Mucosa of descending colon (tissue), 3 donors: ENCODE measurements around the gene ACKR2. TPM values are rescaled to one million over a fixed set of nuclear protein-coding genes. Genes with fewer than 3 reads are reported as not detected.

Experiments used
- ATAC-seq: fragments of 200-7000 bp; cut with Tn5 transposase; one replicate; pipeline ENCODE4 v1.9.1; 2020; ENCODE audit warnings: mild to moderate bottlenecking, moderate library complexity
- DNase-seq, 3 donors: peaks; one replicate each; pipeline ENCODE4 v3.0.0-alpha.2; 2020
- H3K36me3 ChIP-seq: fragments of 200-600 bp; one replicate; pipeline ENCODE4 v1.8.0; 2021; ENCODE audit warnings: low read depth, mild to moderate bottlenecking
- H3K4me1 ChIP-seq: fragments of 200-600 bp; one replicate; pipeline ENCODE4 v1.8.0; 2021; ENCODE audit warnings: low read depth, mild to moderate bottlenecking
- H3K4me3 ChIP-seq: fragments of 200-600 bp; one replicate; pipeline ENCODE4 v1.8.0; 2021; ENCODE audit warnings: mild to moderate bottlenecking
- H3K9me3 ChIP-seq: fragments of 200-600 bp; one replicate; pipeline ENCODE4 v1.8.0; 2021; ENCODE audit warnings: mild to moderate bottlenecking
- CTCF ChIP-seq: fragments of 200-600 bp; IDR thresholded peaks from one replicate; pipeline ENCODE4 v1.8.0; 2022; ENCODE audit warnings: antibody characterized with exemption, mild to moderate bottlenecking
- intact Hi-C, 2 donors: fragments of 100-400 bp; cut with DNase I in 1 of 2; cut with micrococcal nuclease in 1 of 2; formaldehyde crosslinking; loops; one replicate each; pipeline versions ENCODE4 v1.11.0 to v1.11.1; 2022; cut with DNase I, micrococcal nuclease
- total RNA-seq, 3 donors: library from RNA; stranded (reverse); fragmentation: NEBNext Ultra II Directional in 2 of 3; extraction: Animal tissue kit (Norgen Biotek cat#: 25700) in 2 of 3; gene quantifications; one replicate each; pipeline versions ENCODE4 v1.2.1 to v1.2.4, GENCODE V29; 2021 to 2023
- donor health status: DM: no; HTN: no; CAD: no; lungs with moderate emphysema.
- donor health status: DM: no; HTN: no; CAD: no.
- donor health status: DM: no; HTN: yes; CAD: no.

ACKR2 gene
- total RNA-seq, 3 donors from 2014 or later: 4.7 to 13.1 (median 10.4) TPM

DNA sequence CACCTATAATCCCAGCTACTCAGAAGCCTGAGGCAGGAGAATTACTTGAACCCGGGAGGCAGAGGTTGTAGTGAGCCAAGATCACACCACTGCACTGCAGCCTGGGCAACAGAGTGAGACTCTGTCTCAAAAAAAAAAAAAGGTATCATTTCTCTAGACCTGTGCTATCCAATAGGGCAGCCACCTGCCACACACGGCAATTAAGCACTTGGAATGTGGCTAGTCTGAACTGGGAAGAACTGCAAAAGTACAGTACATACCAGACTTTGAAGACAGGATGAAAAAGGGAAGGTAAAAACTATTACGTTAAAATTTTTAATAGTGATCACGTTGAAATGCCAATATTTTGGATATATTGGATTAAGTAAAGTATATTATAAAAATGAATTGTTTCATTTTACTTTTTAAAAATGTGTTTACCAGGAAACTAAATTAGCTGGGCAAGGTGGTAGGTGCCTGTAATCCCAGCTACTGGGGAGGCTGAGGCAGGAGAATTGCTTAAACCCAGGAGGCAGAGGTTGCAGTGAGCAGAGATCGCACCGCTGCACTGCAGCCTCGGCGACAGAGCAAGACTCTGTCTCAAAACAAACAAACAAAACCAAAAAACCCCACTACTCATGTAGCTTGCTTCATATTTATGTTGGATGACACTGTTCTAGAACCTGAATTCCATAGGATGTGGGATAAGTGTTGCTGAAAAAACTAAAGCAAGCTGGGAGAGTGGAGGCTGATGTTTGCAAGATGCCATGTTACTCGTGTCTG, 64.2 kb downstream of the ACKR2 start:
- H3K4me3 ChIP-seq: no peak overlapping the region
- H3K4me1 ChIP-seq: no peaks in the 10 kb centered on the region
- DNase-seq (no peak), ATAC-seq (no peak)
- no peak for TF ChIP-seq CTCF
- no peaks in the 10 kb centered on the region for H3K9me3 ChIP-seq
- intact Hi-C loops: no loop called here
- no peaks in the 10 kb centered on the region for H3K36me3 ChIP-seq

DNA sequence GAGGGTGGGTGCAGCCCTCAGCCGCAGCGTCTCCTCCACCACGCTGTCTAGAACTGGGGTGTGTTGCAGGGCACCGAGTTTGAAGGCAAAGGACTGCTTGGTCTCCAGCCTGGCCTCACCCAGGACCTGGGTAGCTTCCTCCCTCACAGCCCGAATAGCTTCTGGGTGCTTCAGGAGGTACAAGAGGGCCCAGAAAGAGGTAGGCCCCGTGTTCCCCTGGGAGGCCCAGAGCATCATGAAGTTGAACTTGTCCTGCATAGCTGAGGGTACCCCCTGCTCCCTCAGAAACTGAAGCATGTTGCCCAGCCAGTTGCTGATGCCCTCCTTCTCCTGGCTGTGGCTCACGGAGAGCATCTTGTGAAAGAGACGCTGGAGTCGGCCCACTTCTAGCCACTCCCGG, 65.5 kb downstream of the ACKR2 start:
- ATAC-seq: no peak

GRCh38 chr3:42875325-42876151, 66.3 kb downstream of the ACKR2 start, which contains the start of gene CYP8B1:
CYP8B1 (minus strand) TSS chr3:42875879; CDS start chr3:42875816, 63 bp downstream.
- DNase-seq: no peak
- no peak within 1 kb of the TSS for H3K4me3 ChIP-seq
- intact Hi-C loops: no loop called here

More for the DNA sequence above, 65.5 kb downstream of the ACKR2 start:
- intact Hi-C loops: no loop called here
- H3K9me3 ChIP-seq: no peaks in the 10 kb centered on the region
- no peak for TF ChIP-seq CTCF
- no peaks in the 10 kb centered on the region for H3K4me1 ChIP-seq
- H3K36me3 ChIP-seq: no peaks in the 10 kb centered on the region
- no peak overlapping the region for H3K4me3 ChIP-seq
- DNase-seq: no peak

GRCh38 chr3:42876401-42876800, 67.2 kb downstream of the ACKR2 start:
- Histone ChIP-seq H3K4me1 (no peaks in the 10 kb centered on the region), H3K36me3 (no peaks in the 10 kb centered on the region), H3K4me3 (no peak overlapping the region), H3K9me3 (no peaks in the 10 kb centered on the region)
- DNase-seq (no peak), ATAC-seq (no peak)
- intact Hi-C loops: no loop called here
- no peak for TF ChIP-seq CTCF

More at GRCh38 chr3:42875325-42876151, 66.3 kb downstream of the ACKR2 start, which contains the start of gene CYP8B1:
- Histone ChIP-seq H3K4me1 (no peaks in the 10 kb centered on the region), H3K9me3 (no peaks in the 10 kb centered on the region), H3K36me3 (no peaks in the 10 kb centered on the region)
- no peak for ATAC-seq
- no peak for TF ChIP-seq CTCF

DNA sequence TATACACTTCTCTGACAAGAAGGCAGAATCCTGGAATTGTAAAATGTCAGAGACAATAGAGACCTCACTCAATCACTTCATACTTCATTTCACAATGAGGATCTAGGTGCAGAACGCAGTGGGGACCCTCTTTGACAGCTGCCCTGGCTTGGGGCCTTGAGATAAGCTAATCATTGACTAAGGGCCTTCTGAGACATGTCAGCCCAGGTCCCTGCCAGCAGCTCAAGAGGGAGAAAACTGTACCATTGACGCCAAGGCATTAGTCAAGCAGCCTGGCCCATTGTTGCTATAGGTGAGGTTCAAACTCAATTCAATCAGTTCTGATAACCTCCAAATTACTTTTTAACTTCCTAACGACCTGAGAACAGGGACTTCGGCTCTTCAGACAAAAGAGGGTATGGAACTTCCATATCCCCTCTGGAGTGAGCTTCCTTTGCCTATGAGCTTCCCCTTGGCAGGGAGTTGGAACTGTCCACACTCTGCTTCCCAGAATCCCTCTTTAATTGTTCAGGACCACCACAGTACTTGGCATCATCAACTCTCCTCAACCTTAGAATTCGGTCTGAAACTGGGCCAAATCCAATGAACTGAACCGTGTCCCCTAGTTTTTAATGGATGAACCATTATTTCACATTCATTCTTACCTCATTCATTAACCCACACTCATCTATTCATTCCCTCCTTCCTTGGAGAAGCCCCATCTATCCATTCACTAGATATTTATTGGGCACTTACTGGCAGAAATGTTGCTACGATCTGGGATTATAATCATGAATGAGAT, 67.9 kb downstream of the ACKR2 start:
- intact Hi-C loops: no loop called here
- Histone ChIP-seq H3K9me3 (no peaks in the 10 kb centered on the region), H3K4me1 (no peaks in the 10 kb centered on the region), H3K36me3 (no peaks in the 10 kb centered on the region), H3K4me3 (no peak overlapping the region)
- no peak for ATAC-seq
- no peak for DNase-seq
- no peak for TF ChIP-seq CTCF
